Measurements from ENCODE around the gene TREM1.
"Not testable (repeated sequence)": the region's sequence is repeated elsewhere in the genome, so short reads cannot be mapped to it uniquely, and the experiment has no call there.

TREM1 gene

GRCh38 chr6:41255638-41256246, 30.7 kb downstream of the TREM1 start:
- H3K9me3 ChIP-seq (ENCODE audit: insufficient read depth, low read depth, low read length) = no peaks in the 10 kb centered on the region; the same call in 1 of the 2 replicates
- H3K36me3 ChIP-seq (ENCODE audit: insufficient read depth, low read depth, low read length) = no peaks in the 10 kb centered on the region
- no peaks in the 10 kb centered on the region for H3K4me1 ChIP-seq (ENCODE audit: insufficient read depth, low read length)
- H3K27me3 ChIP-seq (ENCODE audit: insufficient read depth, low read length) = 0 out of 2 replicates have a peak, but pooled peaks cover 5% of the 10 kb centered on the region
- H3K27ac ChIP-seq (ENCODE audit: low read length) = no peak overlapping the region
- H3K4me3 ChIP-seq (ENCODE audit: low read length) = no peak overlapping the region
- no peak overlapping the region for H3K9ac ChIP-seq (ENCODE audit: low read depth, low read length)

GRCh38 chr6:41255110-41255509, 31.4 kb downstream of the TREM1 start:
- Histone ChIP-seq H3K9ac (ENCODE audit: low read depth, low read length) (no peak overlapping the region), H3K9me3 (ENCODE audit: insufficient read depth, low read depth, low read length) (no peaks in the 10 kb centered on the region)

DNA sequence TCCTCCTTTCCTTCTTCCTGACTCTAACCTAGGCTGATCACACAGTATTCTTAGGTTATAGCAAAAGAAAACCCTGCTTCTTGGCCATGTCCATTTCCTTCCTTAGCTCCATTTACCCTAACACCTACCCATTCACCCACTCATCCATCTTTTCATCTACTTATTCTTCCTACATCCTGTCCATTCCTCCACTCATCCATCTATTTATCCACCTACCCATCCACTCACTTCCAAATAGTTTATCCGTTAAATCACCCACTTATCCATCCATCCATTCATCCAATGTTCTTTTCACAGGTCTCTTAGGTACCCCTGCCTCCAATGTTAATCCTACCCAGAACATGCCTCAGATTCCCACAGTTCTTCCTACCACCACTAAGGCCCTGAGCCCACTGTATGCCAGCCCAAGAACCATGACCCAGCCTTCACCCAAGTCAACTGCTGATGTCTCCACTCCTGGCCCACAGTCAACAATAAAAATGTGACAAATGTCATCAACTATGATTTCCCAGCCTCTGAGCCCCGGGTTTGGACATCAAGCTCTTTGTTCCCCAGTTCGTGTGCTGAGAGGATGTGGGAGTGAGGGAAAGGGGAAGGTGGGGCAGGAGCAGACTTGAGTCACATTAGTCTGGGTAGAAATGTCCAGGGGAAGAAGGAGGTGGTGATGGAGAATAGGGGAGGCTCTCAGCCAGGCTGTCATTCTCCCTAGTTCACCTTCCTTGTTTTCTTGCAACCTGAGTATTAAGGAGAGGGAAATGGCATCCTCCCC, 33.9 kb downstream of the TREM1 start:
- 0 out of 2 replicates have a peak, but pooled peaks cover 5% of the 10 kb centered on the region for H3K27me3 ChIP-seq (ENCODE audit: insufficient read depth, low read length)
- H3K4me1 ChIP-seq (ENCODE audit: insufficient read depth, low read length) = no peaks in the 10 kb centered on the region
- H3K4me3 ChIP-seq (ENCODE audit: low read length) = no peak overlapping the region
- no peak overlapping the region for H3K27ac ChIP-seq (ENCODE audit: low read length)
- H3K9me3 ChIP-seq (ENCODE audit: insufficient read depth, low read depth, low read length) = no peaks in the 10 kb centered on the region
- no peak overlapping the region for H3K9ac ChIP-seq (ENCODE audit: low read depth, low read length)
- no peaks in the 10 kb centered on the region for H3K36me3 ChIP-seq (ENCODE audit: insufficient read depth, low read depth, low read length)

More at GRCh38 chr6:41255110-41255509, 31.4 kb downstream of the TREM1 start:
- H3K4me1 ChIP-seq (ENCODE audit: insufficient read depth, low read length) = no peaks in the 10 kb centered on the region
- H3K36me3 ChIP-seq (ENCODE audit: insufficient read depth, low read depth, low read length) = no peaks in the 10 kb centered on the region
- H3K27ac ChIP-seq (ENCODE audit: low read length) = no peak overlapping the region
- H3K4me3 ChIP-seq (ENCODE audit: low read length) = no peak overlapping the region
- H3K27me3 ChIP-seq (ENCODE audit: insufficient read depth, low read length) = 0 out of 2 replicates have a peak, but pooled peaks cover 5% of the 10 kb centered on the region

DNA sequence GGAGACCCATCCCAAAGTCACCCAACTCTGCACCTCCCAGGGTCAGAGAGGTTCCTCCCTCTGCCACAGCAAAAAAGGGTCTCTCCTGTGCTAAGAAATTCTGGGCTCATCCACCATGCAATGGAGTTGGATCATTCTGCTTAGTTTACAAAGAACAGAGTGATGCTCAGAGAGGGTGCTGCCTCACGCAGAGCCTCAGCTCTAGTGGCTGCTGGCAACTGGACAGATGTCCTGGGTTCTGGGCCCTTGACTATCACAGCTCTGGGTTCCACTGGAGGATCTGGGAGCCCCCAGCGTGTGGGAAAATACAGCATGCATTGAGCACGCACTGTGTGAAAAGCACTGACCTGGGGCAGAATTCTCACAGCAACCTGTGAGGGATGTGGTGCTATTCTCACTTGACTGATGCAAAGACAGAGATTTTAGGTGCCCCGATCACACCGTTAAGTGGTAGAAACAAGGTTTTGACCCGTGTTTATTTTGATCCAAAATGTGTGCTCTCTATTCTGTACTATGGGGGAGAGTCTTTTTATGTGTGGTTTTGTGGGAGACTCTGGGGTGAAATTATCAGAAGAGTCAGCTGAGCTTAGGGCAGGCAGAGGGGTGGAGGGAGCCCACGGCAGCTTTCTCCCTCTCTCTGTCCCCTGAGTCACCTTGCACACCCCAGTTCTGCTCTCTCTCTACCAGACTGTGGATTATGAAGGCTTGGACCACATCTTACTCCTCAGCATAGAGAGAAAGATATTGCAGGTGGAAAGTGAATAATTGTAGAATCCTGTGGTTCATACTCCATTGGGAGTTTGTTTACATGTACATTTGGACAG, 38.4 kb downstream of the TREM1 start:
- no peak overlapping the region for H3K27ac ChIP-seq (ENCODE audit: low read length)
- no peaks in the 10 kb centered on the region for H3K4me1 ChIP-seq (ENCODE audit: insufficient read depth, low read length)
- H3K27me3 ChIP-seq (ENCODE audit: insufficient read depth, low read length) = 0 out of 2 replicates have a peak, but pooled peaks cover 5% of the 10 kb centered on the region
- H3K4me3 ChIP-seq (ENCODE audit: low read length) = no peak overlapping the region
- no peaks in the 10 kb centered on the region for H3K36me3 ChIP-seq (ENCODE audit: insufficient read depth, low read depth, low read length)
- no peaks in the 10 kb centered on the region for H3K9me3 ChIP-seq (ENCODE audit: insufficient read depth, low read depth, low read length)
- no peak overlapping the region for H3K9ac ChIP-seq (ENCODE audit: low read depth, low read length)

DNA sequence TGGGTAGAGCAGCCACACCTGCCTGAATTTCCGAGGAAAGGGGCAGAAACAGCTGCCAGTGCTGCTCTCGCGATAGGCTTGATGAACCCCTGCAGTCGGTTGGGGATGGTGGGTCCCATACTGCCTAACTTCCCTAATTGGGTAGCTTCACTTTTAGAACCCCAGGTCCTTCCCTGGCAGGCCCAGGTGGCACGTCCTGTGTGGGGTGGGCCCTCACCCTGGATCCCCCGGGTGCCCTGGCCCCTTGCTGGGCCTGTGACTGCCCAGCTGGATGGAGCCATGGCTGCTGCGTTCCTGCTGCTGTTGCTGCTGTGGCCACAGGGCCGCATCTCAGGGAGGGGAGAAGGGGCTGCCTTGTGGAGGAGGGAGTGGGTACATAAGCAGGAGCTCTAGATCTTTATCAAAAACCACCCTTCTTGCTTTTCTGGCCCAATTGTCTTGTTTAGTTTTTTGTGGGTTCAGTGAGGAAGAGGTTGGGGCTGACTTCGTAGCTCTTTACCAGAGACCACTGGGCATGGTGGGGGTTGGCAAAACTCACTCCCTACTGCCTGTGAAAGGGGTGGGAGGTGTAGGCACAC, 39.1 kb downstream of the TREM1 start:
- H3K27me3 ChIP-seq (ENCODE audit: insufficient read depth, low read length) = 0 out of 2 replicates have a peak, but pooled peaks cover 5% of the 10 kb centered on the region
- no peaks in the 10 kb centered on the region for H3K36me3 ChIP-seq (ENCODE audit: insufficient read depth, low read depth, low read length)
- H3K4me3 ChIP-seq (ENCODE audit: low read length) = no peak overlapping the region
- no peaks in the 10 kb centered on the region for H3K9me3 ChIP-seq (ENCODE audit: insufficient read depth, low read depth, low read length)
- H3K4me1 ChIP-seq (ENCODE audit: insufficient read depth, low read length) = no peaks in the 10 kb centered on the region
- no peak overlapping the region for H3K27ac ChIP-seq (ENCODE audit: low read length)
- no peak overlapping the region for H3K9ac ChIP-seq (ENCODE audit: low read depth, low read length)

GRCh38 chr6:41246529-41246928, 40.0 kb downstream of the TREM1 start:
- H3K36me3 ChIP-seq (ENCODE audit: insufficient read depth, low read depth, low read length); H3K9ac ChIP-seq (ENCODE audit: low read depth, low read length); H3K27ac ChIP-seq (ENCODE audit: low read length); H3K9me3 ChIP-seq (ENCODE audit: insufficient read depth, low read depth, low read length); H3K4me1 ChIP-seq (ENCODE audit: insufficient read depth, low read length); H3K27me3 ChIP-seq (ENCODE audit: insufficient read depth, low read length); H3K4me3 ChIP-seq (ENCODE audit: low read length): not testable (repeated sequence)

DNA sequence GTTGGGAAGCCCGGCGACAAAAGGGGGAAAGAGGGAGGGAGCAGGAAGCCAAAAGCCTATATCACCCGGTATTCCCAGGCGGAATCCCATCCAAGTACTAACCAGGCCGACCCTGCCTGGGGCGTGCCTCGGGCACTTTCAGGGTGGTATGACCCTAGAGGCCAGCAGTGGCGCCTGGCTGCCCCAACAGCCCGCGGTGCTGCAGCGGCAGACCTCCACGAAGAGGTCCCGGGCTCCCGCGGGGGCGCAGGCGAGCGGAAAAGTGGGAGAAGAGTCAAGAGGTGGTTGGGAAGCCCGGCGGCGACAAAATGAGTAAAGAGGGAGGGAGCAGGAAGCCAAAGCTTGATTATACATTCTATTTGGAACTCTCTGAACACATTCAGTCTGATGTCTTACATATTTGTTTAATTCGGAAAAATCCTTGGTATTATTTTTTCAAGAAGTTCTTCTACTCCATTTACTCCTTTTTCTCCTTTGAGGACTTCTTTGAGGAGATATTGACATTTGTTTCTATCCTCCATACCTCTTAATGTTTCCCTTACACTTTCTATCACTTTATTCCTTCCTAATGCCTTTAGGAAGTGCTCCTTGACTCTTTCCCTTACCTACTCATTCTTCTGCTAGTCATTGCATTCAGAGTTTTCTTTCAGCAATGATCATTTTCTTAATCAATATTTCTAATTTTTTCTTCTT, 46.9 kb downstream of the TREM1 start:
- no peaks in the 10 kb centered on the region for H3K36me3 ChIP-seq (ENCODE audit: insufficient read depth, low read depth, low read length)
- H3K27ac ChIP-seq (ENCODE audit: low read length) = no peak overlapping the region
- peak overlapping the region; percentile 68 for H3K4me3 ChIP-seq (ENCODE audit: low read length)
- no peaks in the 10 kb centered on the region; the same call in 1 of the 2 replicates for H3K4me1 ChIP-seq (ENCODE audit: insufficient read depth, low read length)
- H3K27me3 ChIP-seq (ENCODE audit: insufficient read depth, low read length) = peaks cover 13% of the 10 kb centered on the region
- peak overlapping the region; percentile 41; the same call in 1 of the 2 replicates for H3K9ac ChIP-seq (ENCODE audit: low read depth, low read length)
- no peaks in the 10 kb centered on the region for H3K9me3 ChIP-seq (ENCODE audit: insufficient read depth, low read depth, low read length)

DNA sequence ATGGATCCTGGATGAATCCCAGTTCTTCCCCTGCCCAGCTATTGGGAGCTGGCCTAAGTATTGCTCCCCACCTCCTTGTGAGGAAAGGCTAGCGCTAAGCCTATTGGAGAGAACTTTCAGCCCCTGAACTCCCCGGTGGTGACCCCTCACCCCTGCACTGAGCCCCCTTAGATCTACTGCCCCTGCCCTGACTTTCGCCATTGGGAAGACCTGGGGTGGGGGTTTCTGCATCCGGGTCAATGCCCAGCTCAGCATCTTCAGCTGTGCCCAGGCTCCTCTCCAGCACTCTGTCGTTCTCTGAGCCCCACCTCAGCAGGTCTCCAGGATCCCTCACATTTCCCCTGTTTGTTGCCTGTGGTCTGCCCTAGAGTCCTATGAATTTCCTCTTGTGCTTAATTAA, 49.4 kb downstream of the TREM1 start:
- H3K36me3 ChIP-seq (ENCODE audit: insufficient read depth, low read depth, low read length) = no peaks in the 10 kb centered on the region
- no peaks in the 10 kb centered on the region; the same call in 1 of the 2 replicates for H3K4me1 ChIP-seq (ENCODE audit: insufficient read depth, low read length)
- H3K4me3 ChIP-seq (ENCODE audit: low read length) = no peak overlapping the region
- no peak overlapping the region for H3K9ac ChIP-seq (ENCODE audit: low read depth, low read length)
- H3K9me3 ChIP-seq (ENCODE audit: insufficient read depth, low read depth, low read length) = no peaks in the 10 kb centered on the region
- no peak overlapping the region for H3K27ac ChIP-seq (ENCODE audit: low read length)
- peaks cover 13% of the 10 kb centered on the region for H3K27me3 ChIP-seq (ENCODE audit: insufficient read depth, low read length)

DNA sequence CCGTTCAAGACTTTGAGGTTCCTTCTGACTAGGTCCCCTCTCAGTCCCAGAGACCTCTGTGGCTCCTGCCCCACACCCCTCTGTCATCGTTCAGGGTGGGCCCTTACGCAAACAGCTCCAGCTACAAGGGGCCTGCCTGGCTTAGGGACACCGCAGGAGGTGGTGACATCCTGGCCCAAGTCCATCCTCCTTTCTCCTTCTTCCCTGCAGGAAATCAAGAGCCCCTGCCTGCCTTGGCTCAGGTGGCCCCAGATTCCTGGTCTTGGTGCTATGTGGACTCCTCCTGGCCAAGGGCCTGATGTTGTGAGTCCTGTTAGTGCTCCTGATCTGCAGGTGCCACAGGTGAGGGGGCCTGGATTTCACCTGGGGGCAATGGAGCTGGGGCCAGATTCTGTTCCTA, 50.2 kb downstream of the TREM1 start:
- Histone ChIP-seq H3K9me3 (ENCODE audit: insufficient read depth, low read depth, low read length) (no peaks in the 10 kb centered on the region), H3K4me3 (ENCODE audit: low read length) (no peak overlapping the region), H3K27me3 (ENCODE audit: insufficient read depth, low read length) (peaks cover 13% of the 10 kb centered on the region), H3K36me3 (ENCODE audit: insufficient read depth, low read depth, low read length) (no peaks in the 10 kb centered on the region), H3K27ac (ENCODE audit: low read length) (no peak overlapping the region), H3K9ac (ENCODE audit: low read depth, low read length) (no peak overlapping the region), H3K4me1 (ENCODE audit: insufficient read depth, low read length) (no peaks in the 10 kb centered on the region; the same call in 1 of the 2 replicates)

DNA sequence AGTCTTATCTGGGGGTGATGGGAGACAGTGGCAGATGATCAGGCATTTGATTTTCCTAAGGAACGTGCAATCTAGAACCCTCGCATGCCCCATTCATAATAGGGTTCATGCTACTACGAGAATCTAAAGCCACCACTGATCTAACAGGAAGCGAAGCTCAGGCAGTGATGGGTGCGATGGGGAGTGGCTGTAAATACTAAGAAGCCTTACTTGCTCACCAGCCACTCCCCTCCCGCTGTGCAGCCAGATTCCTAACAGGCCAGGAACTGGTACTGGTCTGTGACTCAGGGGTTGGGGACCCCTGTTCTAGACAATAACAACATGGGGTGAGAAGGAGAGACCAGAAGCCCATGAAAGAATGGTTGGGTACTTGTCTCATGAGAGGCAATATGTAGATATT, 53.8 kb downstream of the TREM1 start:
- Histone ChIP-seq H3K4me3 (ENCODE audit: low read length) (no peak overlapping the region), H3K9me3 (ENCODE audit: insufficient read depth, low read depth, low read length) (no peaks in the 10 kb centered on the region), H3K9ac (ENCODE audit: low read depth, low read length) (no peak overlapping the region), H3K36me3 (ENCODE audit: insufficient read depth, low read depth, low read length) (no peaks in the 10 kb centered on the region), H3K27me3 (ENCODE audit: insufficient read depth, low read length) (no peaks in the 10 kb centered on the region), H3K4me1 (ENCODE audit: insufficient read depth, low read length) (no peaks in the 10 kb centered on the region; the same call in 1 of the 2 replicates), H3K27ac (ENCODE audit: low read length) (no peak overlapping the region)

- no peak overlapping the region for H3K4me3 ChIP-seq (ENCODE audit: low read length)
- H3K36me3 ChIP-seq (ENCODE audit: insufficient read depth, low read depth, low read length) = no peaks in the 10 kb centered on the region
- no peaks in the 10 kb centered on the region for H3K9me3 ChIP-seq (ENCODE audit: insufficient read depth, low read depth, low read length)
- H3K27ac ChIP-seq (ENCODE audit: low read length) = no peak overlapping the region
- H3K9ac ChIP-seq (ENCODE audit: low read depth, low read length) = no peak overlapping the region
- H3K4me1 ChIP-seq (ENCODE audit: insufficient read depth, low read length) = no peaks in the 10 kb centered on the region
- H3K27me3 ChIP-seq (ENCODE audit: insufficient read depth, low read length) = no peaks in the 10 kb centered on the region
Measured at GRCh38 chr6:41231246-41231645, 55.2 kb downstream of the TREM1 start.
